HepG2 (cell line): ENCODE results near the gene PYGO2. TPM values are rescaled to one million over a fixed set of nuclear protein-coding genes. Genes with fewer than 3 reads are reported as not detected.

Experiments used
- ATF6 ChIP-seq: sonication (generic); formaldehyde crosslinking; conservative IDR thresholded peaks from 2 replicates; pipeline ENCODE4 v1.4.0; 2020; ENCODE audit warnings: missing genetic modification reagents
- GATAD2A ChIP-seq: IDR thresholded peaks from 2 replicates; pipeline ENCODE4 v1.6.1; 2016
- HIVEP1 ChIP-seq: sonication (generic); formaldehyde crosslinking; IDR thresholded peaks from 2 replicates; pipeline ENCODE4 v1.4.0; 2020; ENCODE audit warnings: mild to moderate bottlenecking, missing genetic modification reagents
- LCORL ChIP-seq, 2 experiments: fragments of 450-650 bp in 1 of 2; sonication (generic) in 1 of 2; formaldehyde crosslinking in 1 of 2; IDR thresholded peaks; 2 replicates each; pipeline versions ENCODE4 v1.5.0 to v1.6.1; 2017 to 2020; ENCODE audit warnings: antibody characterized with exemption in 1 of 2, missing genetic modification reagents in 1 of 2
- PLRG1 ChIP-seq: fragments of 450-650 bp; conservative IDR thresholded peaks from 2 replicates; pipeline ENCODE4 v1.6.1; 2016
- SKIL ChIP-seq: sonication (generic); formaldehyde crosslinking; IDR thresholded peaks from 2 replicates; pipeline ENCODE4 v1.8.0; 2022; ENCODE audit warnings: missing genetic modification reagents, mild to moderate bottlenecking, moderate library complexity, borderline replicate concordance
- TEAD2 ChIP-seq: sonication (generic); formaldehyde crosslinking; IDR thresholded peaks from 2 replicates; pipeline ENCODE4 v1.9.0; 2021; ENCODE audit warnings: missing genetic modification reagents
- ZMAT5 ChIP-seq: sonication (generic); formaldehyde crosslinking; IDR thresholded peaks from 2 replicates; pipeline ENCODE4 v1.5.0; 2020; ENCODE audit warnings: mild to moderate bottlenecking, low read depth, missing genetic modification reagents, borderline replicate concordance
- ZNF232 ChIP-seq: sonication (generic); formaldehyde crosslinking; IDR thresholded peaks from 2 replicates; pipeline ENCODE4 v1.4.0; 2020; ENCODE audit warnings: missing genetic modification reagents, borderline replicate concordance
- ZNF34 ChIP-seq: sonication (generic); formaldehyde crosslinking; IDR thresholded peaks from 2 replicates; pipeline ENCODE4 v1.4.0; 2020; ENCODE audit warnings: mild to moderate bottlenecking, missing genetic modification reagents, borderline replicate concordance
- ZNF510 ChIP-seq: sonication (generic); formaldehyde crosslinking; IDR thresholded peaks from 2 replicates; pipeline ENCODE4 v1.4.0; 2020; ENCODE audit warnings: low read depth, mild to moderate bottlenecking, missing genetic modification reagents
- ZNF773 ChIP-seq: sonication (generic); formaldehyde crosslinking; IDR thresholded peaks from 2 replicates; pipeline ENCODE4 v1.4.0; 2020; ENCODE audit warnings: missing genetic modification reagents, borderline replicate concordance
- ZNF790 ChIP-seq: sonication (generic); formaldehyde crosslinking; IDR thresholded peaks from 2 replicates; pipeline ENCODE4 v1.8.0; 2022; ENCODE audit warnings: missing genetic modification reagents, mild to moderate bottlenecking, borderline replicate concordance
- polyA plus RNA-seq, 8 experiments: library from polyadenylated mRNA; depleted of rRNA in 3 of 8; stranded (reverse) in 7 of 8; unstranded in 1 of 8; fragments of >200 nt; fragmentation: Illumina TruSeq in 4 of 8; extraction: Trizol in 4 of 8; gene quantifications; 2 replicates each; pipeline versions ENCODE4 v1.2.1 to v1.2.3, GENCODE V29; 2011 to 2016; ENCODE audit warnings: low read depth in 4 of 8, missing spikeins in 1 of 8, mixed read lengths in 1 of 8; ENCODE audit not compliant: insufficient read depth in 1 of 8
- total RNA-seq, 5 experiments: library from RNA; depleted of rRNA; stranded (reverse); fragments of >200 nt; fragmentation: Illumina TruSeq; extraction: Trizol; gene quantifications; 2 replicates each; pipeline ENCODE4 v1.2.3, GENCODE V29; 2016; ENCODE audit warnings: low read depth in 1 of 5
- TF ChIP-seq, protein P1 (sequence below), 2 experiments: sonication (generic) in 1 of 2; formaldehyde crosslinking in 1 of 2; IDR thresholded peaks; 2 replicates each; pipeline versions ENCODE4 v1.5.1 to v1.6.1; 2011 to 2020; ENCODE audit warnings: borderline replicate concordance in 1 of 2, low read depth in 1 of 2, low read length in 1 of 2, mild to moderate bottlenecking in 1 of 2, missing genetic modification reagents in 1 of 2, moderate library complexity in 1 of 2
- TF ChIP-seq, protein P2 (sequence below): sonication (generic); formaldehyde crosslinking; IDR thresholded peaks from 2 replicates; pipeline ENCODE4 v1.4.0; 2020; ENCODE audit warnings: low read depth, mild to moderate bottlenecking, missing genetic modification reagents
- TF ChIP-seq, protein P3 (sequence below): sonication (generic); formaldehyde crosslinking; conservative IDR thresholded peaks from 2 replicates; pipeline ENCODE4 v1.5.0; 2020; ENCODE audit warnings: missing genetic modification reagents
- TF ChIP-seq, protein P4 (sequence below): sonication (generic); formaldehyde crosslinking; IDR thresholded peaks from 2 replicates; pipeline ENCODE4 v1.5.1; 2020; ENCODE audit warnings: missing genetic modification reagents, mild to moderate bottlenecking, borderline replicate concordance

The PYGO2 gene
- total and polyA plus RNA-seq, 2 of the 13 experiments (the other 11 are each of a cell fraction or from before 2014, with no cell fraction given): 20.3 to 21.8 TPM

DNA sequence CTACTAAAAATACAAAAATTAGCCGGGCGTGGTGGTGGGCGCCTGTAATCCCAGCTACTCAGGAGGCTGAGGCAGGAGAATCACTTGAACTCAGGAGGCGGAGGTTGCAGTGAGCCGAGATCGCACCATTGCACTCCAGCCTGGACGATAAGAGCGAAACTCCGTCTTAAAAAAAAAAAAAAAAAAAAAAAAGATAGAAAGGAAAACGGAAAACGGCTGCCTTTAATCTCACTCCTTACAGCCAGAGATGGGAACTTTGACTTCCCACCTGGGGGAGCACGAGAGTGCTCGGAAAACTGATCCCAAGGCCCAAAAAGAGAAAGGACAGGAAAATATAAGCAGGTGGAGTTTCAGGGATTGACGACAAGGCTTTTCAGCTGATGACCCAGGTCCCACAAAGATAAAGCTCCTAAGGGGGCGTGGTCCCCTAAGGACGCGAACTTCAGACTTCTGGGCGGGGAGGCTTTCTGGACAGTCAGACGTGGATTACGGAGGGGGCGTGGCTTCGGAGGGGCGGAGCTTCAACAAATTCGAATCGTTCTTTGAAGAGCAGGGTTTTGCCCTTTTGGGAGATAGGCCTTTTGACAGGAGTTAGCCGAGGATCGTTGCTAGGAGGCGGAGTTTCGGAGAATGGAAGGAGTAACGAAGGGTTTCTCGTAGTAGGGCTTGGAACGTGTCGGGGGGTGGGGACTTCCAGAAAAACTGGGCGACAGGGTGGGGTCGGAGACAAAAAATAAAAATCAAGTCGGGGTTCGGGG, 11.9 kb upstream of the PYGO2 start (continued):
- TF ChIP-seq ATF6: no peak
- TF ChIP-seq, protein P1, sequence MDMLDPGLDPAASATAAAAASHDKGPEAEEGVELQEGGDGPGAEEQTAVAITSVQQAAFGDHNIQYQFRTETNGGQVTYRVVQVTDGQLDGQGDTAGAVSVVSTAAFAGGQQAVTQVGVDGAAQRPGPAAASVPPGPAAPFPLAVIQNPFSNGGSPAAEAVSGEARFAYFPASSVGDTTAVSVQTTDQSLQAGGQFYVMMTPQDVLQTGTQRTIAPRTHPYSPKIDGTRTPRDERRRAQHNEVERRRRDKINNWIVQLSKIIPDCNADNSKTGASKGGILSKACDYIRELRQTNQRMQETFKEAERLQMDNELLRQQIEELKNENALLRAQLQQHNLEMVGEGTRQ (IDR thresholded peaks at IDR 0.05; ENCODE audit: low read depth, low read length): no peak
- TF ChIP-seq, protein P1 (CRISPR knock-in tag; IDR thresholded peaks at IDR 0.05; ENCODE audit: borderline replicate concordance): 0 out of 2 replicates have a peak, but pooled peaks have one; percentile 33
- TF ChIP-seq LCORL (IDR thresholded peaks at IDR 0.05): no peak
- peak; percentile 56; the same call in 1 of the 2 replicates for TF ChIP-seq LCORL (CRISPR knock-in tag; IDR thresholded peaks at IDR 0.05)
- TF ChIP-seq ZNF232 (CRISPR knock-in tag): no peak
- 0 out of 2 replicates have a peak, but pooled peaks have one; percentile 11 for TF ChIP-seq GATAD2A (CRISPR knock-in tag)
- no peak for TF ChIP-seq HIVEP1
- no peak for TF ChIP-seq PLRG1
- 0 out of 2 replicates have a peak, but pooled peaks have one; percentile 57 for TF ChIP-seq ZNF34 (CRISPR knock-in tag)
- no peak for TF ChIP-seq TEAD2 (CRISPR knock-in tag)
- TF ChIP-seq, protein P2, sequence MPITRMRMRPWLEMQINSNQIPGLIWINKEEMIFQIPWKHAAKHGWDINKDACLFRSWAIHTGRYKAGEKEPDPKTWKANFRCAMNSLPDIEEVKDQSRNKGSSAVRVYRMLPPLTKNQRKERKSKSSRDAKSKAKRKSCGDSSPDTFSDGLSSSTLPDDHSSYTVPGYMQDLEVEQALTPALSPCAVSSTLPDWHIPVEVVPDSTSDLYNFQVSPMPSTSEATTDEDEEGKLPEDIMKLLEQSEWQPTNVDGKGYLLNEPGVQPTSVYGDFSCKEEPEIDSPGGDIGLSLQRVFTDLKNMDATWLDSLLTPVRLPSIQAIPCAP (CRISPR knock-in tag): no peak
- TF ChIP-seq ZNF773 (CRISPR knock-in tag): no peak
- TF ChIP-seq ZNF510 (CRISPR knock-in tag): no peak
- TF ChIP-seq, protein P3, sequence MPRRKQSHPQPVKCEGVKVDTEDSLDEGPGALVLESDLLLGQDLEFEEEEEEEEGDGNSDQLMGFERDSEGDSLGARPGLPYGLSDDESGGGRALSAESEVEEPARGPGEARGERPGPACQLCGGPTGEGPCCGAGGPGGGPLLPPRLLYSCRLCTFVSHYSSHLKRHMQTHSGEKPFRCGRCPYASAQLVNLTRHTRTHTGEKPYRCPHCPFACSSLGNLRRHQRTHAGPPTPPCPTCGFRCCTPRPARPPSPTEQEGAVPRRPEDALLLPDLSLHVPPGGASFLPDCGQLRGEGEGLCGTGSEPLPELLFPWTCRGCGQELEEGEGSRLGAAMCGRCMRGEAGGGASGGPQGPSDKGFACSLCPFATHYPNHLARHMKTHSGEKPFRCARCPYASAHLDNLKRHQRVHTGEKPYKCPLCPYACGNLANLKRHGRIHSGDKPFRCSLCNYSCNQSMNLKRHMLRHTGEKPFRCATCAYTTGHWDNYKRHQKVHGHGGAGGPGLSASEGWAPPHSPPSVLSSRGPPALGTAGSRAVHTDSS (CRISPR knock-in tag): no peak
- peak; percentile 25; the same call in 1 of the 2 replicates for TF ChIP-seq SKIL (CRISPR knock-in tag)
- TF ChIP-seq, protein P4, sequence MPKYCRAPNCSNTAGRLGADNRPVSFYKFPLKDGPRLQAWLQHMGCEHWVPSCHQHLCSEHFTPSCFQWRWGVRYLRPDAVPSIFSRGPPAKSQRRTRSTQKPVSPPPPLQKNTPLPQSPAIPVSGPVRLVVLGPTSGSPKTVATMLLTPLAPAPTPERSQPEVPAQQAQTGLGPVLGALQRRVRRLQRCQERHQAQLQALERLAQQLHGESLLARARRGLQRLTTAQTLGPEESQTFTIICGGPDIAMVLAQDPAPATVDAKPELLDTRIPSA (CRISPR knock-in tag): 0 out of 2 replicates have a peak, but pooled peaks have one; percentile 26
- TF ChIP-seq ZNF790 (CRISPR knock-in tag): peak; percentile 79; the same call in 1 of the 2 replicates
- TF ChIP-seq ZMAT5 (CRISPR knock-in tag): no peak
